ENCODE data around the gene ADCYAP1R1. TPM values are rescaled to one million over a fixed set of nuclear protein-coding genes. Genes with fewer than 3 reads are reported as not detected.

Gene ADCYAP1R1
- total RNA-seq, 5 donors from 2014 or later (not counting 1 experiment from before 2014, with no cell fraction given), result not detected

DNA sequence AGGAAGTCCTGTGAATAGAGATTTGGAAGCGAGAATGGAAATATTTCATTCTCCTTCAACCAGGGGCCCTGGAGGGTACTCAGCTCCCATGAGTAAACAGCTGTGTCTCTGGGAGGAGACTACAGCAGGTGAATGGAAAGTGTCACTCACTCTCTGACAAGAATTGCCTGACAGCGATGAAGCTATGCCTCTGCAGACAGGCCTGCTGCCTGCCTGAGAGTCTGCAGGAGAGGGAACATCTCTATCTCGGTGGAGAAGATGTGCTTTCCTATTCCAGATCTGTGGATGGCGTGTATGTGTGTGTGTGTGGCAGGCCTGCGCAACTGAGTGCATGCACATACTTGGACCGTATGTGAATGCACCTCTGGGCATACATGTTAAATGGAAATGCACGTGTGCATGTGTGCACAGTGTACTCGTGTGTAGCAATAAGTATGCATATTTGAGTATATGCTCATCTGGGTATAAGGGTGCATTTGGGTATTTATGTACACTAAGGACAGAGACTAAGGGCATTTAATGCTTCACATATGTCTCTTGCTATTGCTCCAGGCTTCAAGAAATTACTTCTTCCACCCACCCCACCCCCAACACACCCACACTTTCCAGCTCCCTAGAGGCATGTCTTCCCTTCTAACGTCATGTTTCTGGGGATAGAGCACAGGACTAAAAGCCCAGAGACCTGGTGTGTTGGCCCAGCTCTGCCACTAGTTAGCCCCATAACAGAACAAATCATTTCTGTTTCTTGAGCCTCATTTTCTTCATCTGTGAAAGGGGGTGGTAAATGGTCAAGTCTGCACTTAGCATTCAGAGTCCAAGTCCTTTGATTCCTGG lies 4.6 kb upstream of the ADCYAP1R1 start:
- Histone ChIP-seq H3K27ac (ENCODE audit: low read length) (no peak overlapping the region), H3K4me1 (ENCODE audit: control insufficient read depth in 1 of 2, extremely low read depth in 1 of 2, insufficient read depth in 2 of 2, low read length in 2 of 2) (no peaks in the 10 kb centered on the region), H3K27me3 (replicated peaks in 1 of 2; ENCODE audit: control insufficient read depth in 2 of 2, extremely low read depth in 1 of 2, insufficient read depth in 2 of 2, low read length in 1 of 2) (peaks cover 5 to 35% of the 10 kb centered on the region in 2 experiments), H3K36me3 (ENCODE audit: control insufficient read depth in 2 of 2, extremely low read depth in 1 of 2, insufficient read depth in 1 of 2, low read length in 1 of 2) (no peaks in the 10 kb centered on the region), H3K9me3 (no peaks in the 10 kb centered on the region), H3K4me3 (ENCODE audit: control insufficient read depth in 1 of 2, extremely low read depth in 1 of 2, low read length in 1 of 2) (no peak overlapping the region)
- Mint-ChIP-seq H3K9me3 (no peaks in the 10 kb centered on the region), H3K27ac (no peak overlapping the region), H3K36me3 (no peaks in the 10 kb centered on the region), H3K4me3 (no peak overlapping the region), H3K4me1 (peaks cover 0 to 4% (median 4%) of the 10 kb centered on the region in 3 donors), H3K27me3 (peaks cover 32 to 34% of the 10 kb centered on the region in 2 donors)
- DNase-seq, result no peak
- POLR2A ChIA-PET, result no interaction called here
- CTCF ChIA-PET, result no interaction called here
- ATAC-seq (replicated peaks in 1 of 4), result no peak
- 66% methylated on average over 8 of the region's 9 CpGs for WGBS (ENCODE audit: insufficient coverage)

DNA sequence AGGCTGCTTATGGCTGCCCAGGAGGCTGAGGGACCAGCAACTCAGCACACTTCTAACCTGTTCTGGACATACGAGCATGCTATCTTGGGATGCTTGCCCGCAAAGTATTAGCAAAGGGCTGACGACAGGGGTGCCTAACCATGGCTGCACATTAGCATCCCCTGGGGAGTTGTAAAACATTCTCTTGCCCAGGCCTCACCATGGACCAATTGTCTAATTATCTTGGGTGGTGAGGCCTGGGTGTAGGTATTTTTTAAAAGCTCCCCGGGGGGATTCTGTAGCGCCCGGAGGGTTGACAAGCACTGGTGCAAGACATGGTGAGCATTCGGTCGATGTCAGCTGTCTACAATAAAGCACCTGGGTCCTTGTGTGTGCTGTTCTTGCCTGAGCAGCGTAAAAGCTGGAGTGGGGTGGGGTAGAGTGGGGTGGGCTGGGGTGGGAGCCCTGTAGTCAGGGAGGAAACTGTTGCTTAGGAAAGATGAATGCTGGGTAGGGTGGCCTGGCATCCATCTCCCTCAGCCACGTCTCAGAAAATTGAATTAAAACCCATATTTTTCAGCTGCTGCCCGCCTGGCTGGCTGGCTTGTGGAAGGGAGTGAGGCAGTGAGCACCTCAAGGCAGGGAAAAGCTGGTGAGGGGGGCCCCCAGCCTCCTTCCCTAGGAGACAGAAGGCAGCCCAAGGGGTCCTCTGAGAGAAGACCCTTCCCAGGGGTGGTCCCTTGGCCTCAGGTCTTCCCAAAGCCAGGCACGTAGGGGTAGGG lies 2.9 kb upstream of the ADCYAP1R1 start:
- Histone ChIP-seq H3K4me1 (ENCODE audit: control insufficient read depth in 1 of 2, extremely low read depth in 1 of 2, insufficient read depth in 2 of 2, low read length in 2 of 2) (no peaks in the 10 kb centered on the region), H3K9me3 (no peaks in the 10 kb centered on the region), H3K36me3 (ENCODE audit: control insufficient read depth in 2 of 2, extremely low read depth in 1 of 2, insufficient read depth in 1 of 2, low read length in 1 of 2) (no peaks in the 10 kb centered on the region), H3K4me3 (ENCODE audit: control insufficient read depth in 1 of 2, extremely low read depth in 1 of 2, low read length in 1 of 2) (no peak overlapping the region), H3K27ac (ENCODE audit: low read length) (no peak overlapping the region), H3K27me3 (replicated peaks in 1 of 2; ENCODE audit: control insufficient read depth in 2 of 2, extremely low read depth in 1 of 2, insufficient read depth in 2 of 2, low read length in 1 of 2) (peaks cover 3 to 47% of the 10 kb centered on the region in 2 experiments)
- Mint-ChIP-seq H3K9me3 (no peaks in the 10 kb centered on the region), H3K27me3 (peaks cover 33% of the 10 kb centered on the region in 2 donors), H3K4me1 (peaks cover 0 to 4% (median 4%) of the 10 kb centered on the region in 3 donors), H3K4me3 (no peak overlapping the region), H3K27ac (no peak overlapping the region), H3K36me3 (no peaks in the 10 kb centered on the region)
- 82% methylated on average over 6 of the region's 12 CpGs for WGBS (ENCODE audit: insufficient coverage)
- ATAC-seq (replicated peaks in 1 of 4) (no peak), DNase-seq (no peak)
- CTCF ChIA-PET, result no interaction called here
- POLR2A ChIA-PET, result no interaction called here

DNA sequence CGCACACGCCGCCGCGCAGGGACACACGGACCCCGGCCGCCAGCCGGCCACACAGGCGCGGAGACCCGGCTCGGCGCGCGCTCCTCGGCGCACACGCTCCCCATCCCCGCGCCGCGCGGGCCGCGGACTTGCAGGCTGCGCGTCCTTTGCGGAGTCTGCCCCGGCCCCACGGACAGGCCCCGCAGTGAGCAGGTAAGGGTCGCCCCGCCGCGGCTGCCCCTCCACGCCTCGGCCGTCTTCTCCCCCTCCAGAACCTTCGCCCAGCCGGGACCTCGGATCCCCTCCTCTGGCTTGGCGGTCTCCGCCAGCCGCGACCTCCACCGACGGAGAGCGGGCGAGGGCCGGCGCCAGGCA lies 356 bp downstream of the ADCYAP1R1 start:
- DNase-seq, result no peak
- ChIA-PET CTCF (no interaction called here), POLR2A (no interaction called here)
- Histone ChIP-seq H3K27ac (ENCODE audit: low read length) (no peak overlapping the region), H3K27me3 (replicated peaks in 1 of 2; ENCODE audit: control insufficient read depth in 2 of 2, extremely low read depth in 1 of 2, insufficient read depth in 2 of 2, low read length in 1 of 2) (peaks cover 3 to 59% of the 10 kb centered on the region in 2 experiments), H3K4me1 (ENCODE audit: control insufficient read depth in 1 of 2, extremely low read depth in 1 of 2, insufficient read depth in 2 of 2, low read length in 2 of 2) (no peaks in the 10 kb centered on the region), H3K36me3 (ENCODE audit: control insufficient read depth in 2 of 2, extremely low read depth in 1 of 2, insufficient read depth in 1 of 2, low read length in 1 of 2) (no peaks in the 10 kb centered on the region), H3K4me3 (ENCODE audit: control insufficient read depth in 1 of 2, extremely low read depth in 1 of 2, low read length in 1 of 2) (no peak overlapping the region), H3K9me3 (no peaks in the 10 kb centered on the region)
- ATAC-seq (replicated peaks in 1 of 4), result no peak
- H3K27ac Mint-ChIP-seq, result no peak overlapping the region
- 2% methylated on average over 52 of the region's 52 CpGs for WGBS (ENCODE audit: insufficient coverage)
- peak overlapping the region in 1 of 3 donors; percentile 27 for H3K4me3 Mint-ChIP-seq
- peaks cover 0 to 4% (median 4%) of the 10 kb centered on the region in 3 donors for H3K4me1 Mint-ChIP-seq
- H3K27me3 Mint-ChIP-seq, result peaks cover 45 to 48% of the 10 kb centered on the region in 2 donors
- no peaks in the 10 kb centered on the region for H3K9me3 Mint-ChIP-seq
- H3K36me3 Mint-ChIP-seq, result no peaks in the 10 kb centered on the region

DNA sequence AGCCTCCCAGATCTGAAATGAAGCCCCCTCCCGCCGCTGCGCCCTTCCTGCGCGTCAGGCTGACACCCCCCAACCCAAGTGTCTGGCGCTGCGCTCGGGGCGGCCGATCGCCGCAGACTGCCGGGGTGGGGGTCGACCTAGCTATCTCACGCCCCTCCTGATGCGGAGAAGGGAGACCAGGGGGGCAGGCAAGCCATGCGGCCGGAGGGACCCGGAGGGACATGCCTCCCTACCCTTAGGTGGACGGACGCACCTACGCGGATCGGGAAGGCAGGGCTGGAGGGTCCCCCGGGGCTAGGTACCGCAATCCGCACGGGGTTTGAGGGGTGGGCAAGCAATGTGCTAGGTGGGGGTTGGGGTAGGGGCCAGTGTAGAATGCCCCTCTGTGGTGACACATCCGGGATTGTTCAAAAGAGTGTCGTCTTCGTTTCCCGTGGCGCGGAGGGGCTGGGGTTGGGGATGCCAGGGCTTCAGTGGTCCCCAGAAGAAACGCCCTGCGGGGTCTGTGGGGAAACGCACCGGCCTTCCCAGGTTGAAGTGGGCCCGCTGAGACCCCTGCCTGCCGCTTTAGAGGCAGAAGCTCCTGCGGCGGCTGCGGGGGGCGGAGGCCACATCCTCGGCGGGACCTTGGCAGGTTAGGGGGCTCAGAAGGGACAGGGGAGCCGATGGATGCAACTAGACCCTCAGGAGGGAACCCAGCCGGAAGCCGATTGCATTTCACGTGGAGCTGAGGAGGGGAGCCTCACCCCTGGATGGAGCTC lies 913 bp downstream of the ADCYAP1R1 start:
- WGBS (ENCODE audit: insufficient coverage), result 10% methylated on average over 49 of the region's 50 CpGs
- H3K4me1 ChIP-seq (ENCODE audit: control insufficient read depth in 1 of 2, extremely low read depth in 1 of 2, insufficient read depth in 2 of 2, low read length in 2 of 2), result no peaks in the 10 kb centered on the region
- H3K36me3 ChIP-seq (ENCODE audit: control insufficient read depth in 2 of 2, extremely low read depth in 1 of 2, insufficient read depth in 1 of 2, low read length in 1 of 2), result no peaks in the 10 kb centered on the region
- H3K9me3 ChIP-seq, result no peaks in the 10 kb centered on the region
- H3K4me1 Mint-ChIP-seq, result peaks cover 0 to 4% (median 4%) of the 10 kb centered on the region in 3 donors
- H3K27ac Mint-ChIP-seq, result no peak overlapping the region
- POLR2A ChIA-PET, result no interaction called here
- peaks cover 3 to 64% of the 10 kb centered on the region in 2 experiments for H3K27me3 ChIP-seq (replicated peaks in 1 of 2; ENCODE audit: control insufficient read depth in 2 of 2, extremely low read depth in 1 of 2, insufficient read depth in 2 of 2, low read length in 1 of 2)
- peak overlapping the region in 1 of 3 donors; percentile 27 for H3K4me3 Mint-ChIP-seq
- no peak overlapping the region for H3K4me3 ChIP-seq (ENCODE audit: control insufficient read depth in 1 of 2, extremely low read depth in 1 of 2, low read length in 1 of 2)
- H3K9me3 Mint-ChIP-seq, result no peaks in the 10 kb centered on the region
- ATAC-seq (replicated peaks in 1 of 4), result no peak
- no peaks in the 10 kb centered on the region for H3K36me3 Mint-ChIP-seq
- no peak overlapping the region for H3K27ac ChIP-seq (ENCODE audit: low read length)
- CTCF ChIA-PET, result no interaction called here
- peaks cover 45 to 48% of the 10 kb centered on the region in 2 donors for H3K27me3 Mint-ChIP-seq
- no peak for DNase-seq

DNA sequence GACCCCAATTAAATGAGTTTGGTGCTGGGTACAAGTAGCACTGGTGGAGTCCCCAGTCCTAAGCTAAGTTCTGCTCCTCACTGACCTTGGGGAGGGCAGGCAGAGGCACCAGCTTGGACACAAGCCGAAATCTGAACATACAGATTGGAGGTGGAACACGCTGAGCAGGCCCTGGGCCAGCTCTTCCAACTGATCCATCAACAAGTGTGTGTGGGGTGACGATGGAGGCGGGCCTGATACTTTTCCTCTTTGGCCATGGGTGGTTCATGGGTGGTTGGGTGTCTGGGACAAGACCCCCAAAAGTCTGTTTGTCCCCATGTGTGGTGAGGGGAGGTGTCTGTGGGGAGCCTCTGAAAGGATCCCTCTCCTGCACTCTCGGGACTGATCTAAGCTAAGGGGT lies 1.9 kb downstream of the ADCYAP1R1 start:
- no peak overlapping the region for H3K4me3 ChIP-seq (ENCODE audit: control insufficient read depth in 1 of 2, extremely low read depth in 1 of 2, low read length in 1 of 2)
- no peak overlapping the region for H3K27ac ChIP-seq (ENCODE audit: low read length)
- Mint-ChIP-seq H3K4me3 (no peak overlapping the region), H3K27ac (no peak overlapping the region), H3K9me3 (no peaks in the 10 kb centered on the region), H3K36me3 (no peaks in the 10 kb centered on the region), H3K4me1 (peaks cover 0 to 4% (median 4%) of the 10 kb centered on the region in 3 donors), H3K27me3 (peaks cover 45 to 48% of the 10 kb centered on the region in 2 donors)
- WGBS (ENCODE audit: insufficient coverage), result 73% methylated on average over 4 of the region's 5 CpGs
- no peak for DNase-seq
- no peaks in the 10 kb centered on the region for H3K9me3 ChIP-seq
- H3K4me1 ChIP-seq (ENCODE audit: control insufficient read depth in 1 of 2, extremely low read depth in 1 of 2, insufficient read depth in 2 of 2, low read length in 2 of 2), result no peaks in the 10 kb centered on the region
- CTCF ChIA-PET, result interaction anchor here in 1 of 2 donors (0.6 kb wide), 1 partner anchor 71 kb away, joined by 6 read pairs; no protein-coding TSS in a partner anchor
- no peak for ATAC-seq (replicated peaks in 1 of 4)
- H3K27me3 ChIP-seq (replicated peaks in 1 of 2; ENCODE audit: control insufficient read depth in 2 of 2, extremely low read depth in 1 of 2, insufficient read depth in 2 of 2, low read length in 1 of 2), result peaks cover 3 to 63% of the 10 kb centered on the region in 2 experiments
- H3K36me3 ChIP-seq (ENCODE audit: control insufficient read depth in 2 of 2, extremely low read depth in 1 of 2, insufficient read depth in 1 of 2, low read length in 1 of 2), result no peaks in the 10 kb centered on the region
- POLR2A ChIA-PET, result no interaction called here

DNA sequence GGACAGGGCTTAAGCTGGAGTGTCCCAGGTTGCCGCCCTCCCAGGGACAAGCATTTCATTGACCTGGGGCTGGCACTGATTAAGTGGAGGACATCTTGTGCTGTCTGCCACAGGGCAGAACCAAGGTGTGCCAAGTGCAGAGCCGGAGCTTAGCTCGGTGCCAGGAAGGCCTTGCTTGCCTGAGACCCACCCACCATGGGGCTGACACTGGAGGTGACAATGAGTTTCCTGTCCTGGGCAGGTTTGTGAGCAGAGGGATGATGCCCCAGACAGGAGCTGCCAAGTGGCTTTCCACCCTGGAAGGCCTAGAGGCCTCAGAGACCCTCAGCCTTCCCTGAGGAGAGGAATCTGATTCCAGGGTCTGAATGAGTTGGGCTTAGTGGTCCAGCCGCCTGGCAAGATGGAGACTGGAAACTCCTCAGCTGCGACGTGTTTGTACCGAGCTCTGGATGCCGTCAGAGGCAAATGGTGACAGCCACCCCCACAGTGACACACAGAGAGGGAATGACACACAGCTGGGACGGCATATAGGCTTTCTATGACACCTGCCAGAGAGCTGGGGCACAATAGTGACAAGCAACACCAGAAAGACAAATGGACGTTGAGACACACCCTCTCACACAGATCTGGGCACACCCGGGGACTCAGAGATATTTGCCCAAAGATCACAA lies 2.6 kb downstream of the ADCYAP1R1 start:
- no peak overlapping the region for H3K27ac Mint-ChIP-seq
- no peak overlapping the region for H3K4me3 ChIP-seq (ENCODE audit: control insufficient read depth in 1 of 2, extremely low read depth in 1 of 2, low read length in 1 of 2)
- 89% methylated on average over 9 of the region's 11 CpGs for WGBS (ENCODE audit: insufficient coverage)
- H3K27me3 ChIP-seq (replicated peaks in 1 of 2; ENCODE audit: control insufficient read depth in 2 of 2, extremely low read depth in 1 of 2, insufficient read depth in 2 of 2, low read length in 1 of 2), result peaks cover 3 to 62% of the 10 kb centered on the region in 2 experiments
- no peak for DNase-seq
- no peak overlapping the region for H3K4me3 Mint-ChIP-seq
- ChIA-PET POLR2A (no interaction called here), CTCF (no interaction called here)
- H3K27ac ChIP-seq (ENCODE audit: low read length), result no peak overlapping the region
- ATAC-seq (replicated peaks in 1 of 4), result no peak
- H3K9me3 ChIP-seq, result no peaks in the 10 kb centered on the region
- peaks cover 0 to 4% (median 4%) of the 10 kb centered on the region in 3 donors for H3K4me1 Mint-ChIP-seq
- no peaks in the 10 kb centered on the region for H3K4me1 ChIP-seq (ENCODE audit: control insufficient read depth in 1 of 2, extremely low read depth in 1 of 2, insufficient read depth in 2 of 2, low read length in 2 of 2)
- H3K36me3 ChIP-seq (ENCODE audit: control insufficient read depth in 2 of 2, extremely low read depth in 1 of 2, insufficient read depth in 1 of 2, low read length in 1 of 2), result no peaks in the 10 kb centered on the region
- no peaks in the 10 kb centered on the region for H3K9me3 Mint-ChIP-seq
- peaks cover 41 to 51% of the 10 kb centered on the region in 2 donors for H3K27me3 Mint-ChIP-seq
- H3K36me3 Mint-ChIP-seq, result no peaks in the 10 kb centered on the region
